Measurements from ENCODE around the gene SLC6A6. TPM values are rescaled to one million over a fixed set of nuclear protein-coding genes. Genes with fewer than 3 reads are reported as not detected.
"Not testable (repeated sequence)": the region's sequence is repeated elsewhere in the genome, so short reads cannot be mapped to it uniquely, and the experiment has no call there.

SLC6A6 gene
- total and polyA plus RNA-seq, 2 experiments from 2014 or later = 4.6 to 10.6 TPM

DNA sequence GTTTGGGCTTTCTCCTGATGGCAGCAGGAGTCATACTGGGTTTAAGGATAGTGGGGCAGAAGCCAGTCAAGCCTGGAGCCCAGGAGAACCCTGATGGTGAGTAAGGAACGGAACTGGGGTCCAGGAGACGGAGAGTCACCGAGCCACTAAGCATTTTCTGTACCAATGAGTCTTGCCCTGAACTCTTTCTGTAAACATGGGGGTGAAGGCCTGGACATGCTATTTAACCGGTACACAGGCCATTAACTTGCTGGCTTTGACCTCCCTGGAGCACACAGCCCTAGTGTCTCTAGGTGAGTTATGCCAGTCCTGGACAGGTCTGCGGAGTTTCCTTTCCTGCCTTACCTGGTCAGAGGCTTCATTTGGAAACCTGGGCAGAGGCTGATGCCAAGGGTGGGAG lies 3.9 kb downstream of the SLC6A6 start:
- no peaks in the 10 kb centered on the region for H3K9me2 ChIP-seq (ENCODE audit: insufficient read depth)
- 0 out of 2 replicates have a peak, but pooled peaks cover 4% of the 10 kb centered on the region for H3F3A ChIP-seq (ENCODE audit: insufficient read depth)
- H3K9me3 ChIP-seq (ENCODE audit: low read depth) = no peaks in the 10 kb centered on the region
- H3K27ac ChIP-seq = no peak overlapping the region
- H3K9ac ChIP-seq = no peak overlapping the region
- TF ChIP-seq EZH2 (IDR thresholded peaks at IDR 0.05; ENCODE audit: insufficient read depth, poor library complexity, severe bottlenecking) (no peak), EZH2phosphoT487 (IDR thresholded peaks at IDR 0.05; ENCODE audit: insufficient read depth, low read depth) (no peak)
- no peak overlapping the region for H3K4me2 ChIP-seq (ENCODE audit: unreplicated experiment)
- no peaks in the 10 kb centered on the region for H3K27me3 ChIP-seq (replicated peaks; ENCODE audit: insufficient read depth)
- H4K20me1 ChIP-seq (ENCODE audit: insufficient read depth) = no peaks in the 10 kb centered on the region
- no peak overlapping the region for H2AFZ ChIP-seq
- no peak for DNase-seq
- H3K79me2 ChIP-seq (ENCODE audit: insufficient read depth) = peaks cover 68% of the 10 kb centered on the region
- in situ Hi-C loops (cut with MboI) = no loop called here
- WGBS, 2 experiments (ENCODE audit: low coverage in 1 of 2, low lambda C conversion rate in 2 of 2, missing lambda C conversion rate in 2 of 2) = 80 to 100% methylated on average over 4 to 5 of the region's 5 CpGs
- H3K36me3 ChIP-seq (ENCODE audit: low read depth) = no peaks in the 10 kb centered on the region
- H3K4me3 ChIP-seq = no peak overlapping the region
- peaks cover 23% of the 10 kb centered on the region for H3K4me1 ChIP-seq (ENCODE audit: insufficient read depth)

DNA sequence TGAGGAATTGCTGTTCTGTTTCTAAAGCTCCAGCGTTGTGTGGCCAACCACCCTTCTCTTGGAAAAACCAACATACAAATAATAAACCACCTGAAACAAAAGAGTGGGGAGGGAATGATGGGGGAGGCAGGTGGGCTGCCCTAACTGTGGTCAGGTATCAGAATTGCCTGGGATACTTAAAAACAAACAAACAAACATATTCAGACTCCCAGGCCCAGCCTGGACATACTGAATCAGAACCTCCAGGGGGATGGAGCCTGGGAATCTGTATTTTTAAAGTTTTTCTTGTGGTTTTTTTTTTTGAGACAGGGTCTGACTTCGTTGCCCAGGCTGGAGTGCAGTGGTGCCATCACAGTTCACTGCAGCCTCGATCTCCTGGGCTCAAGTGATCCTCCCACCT lies 4.4 kb downstream of the SLC6A6 start:
- Histone ChIP-seq H3K4me2 (ENCODE audit: unreplicated experiment) (no peak overlapping the region), H3K79me2 (ENCODE audit: insufficient read depth) (peaks cover 73% of the 10 kb centered on the region), H3K4me1 (ENCODE audit: insufficient read depth) (peaks cover 23% of the 10 kb centered on the region), H4K20me1 (ENCODE audit: insufficient read depth) (no peaks in the 10 kb centered on the region), H3K9me2 (ENCODE audit: insufficient read depth) (no peaks in the 10 kb centered on the region), H3K36me3 (ENCODE audit: low read depth) (no peaks in the 10 kb centered on the region), H2AFZ (no peak overlapping the region), H3K9ac (no peak overlapping the region), H3K27me3 (replicated peaks; ENCODE audit: insufficient read depth) (no peaks in the 10 kb centered on the region), H3K9me3 (ENCODE audit: low read depth) (no peaks in the 10 kb centered on the region), H3K4me3 (no peak overlapping the region), H3F3A (ENCODE audit: insufficient read depth) (0 out of 2 replicates have a peak, but pooled peaks cover 4% of the 10 kb centered on the region), H3K27ac (no peak overlapping the region)
- TF ChIP-seq EZH2 (IDR thresholded peaks at IDR 0.05; ENCODE audit: insufficient read depth, poor library complexity, severe bottlenecking) (no peak), EZH2phosphoT487 (IDR thresholded peaks at IDR 0.05; ENCODE audit: insufficient read depth, low read depth) (no peak)
- WGBS, 2 experiments (ENCODE audit: low coverage in 1 of 2, low lambda C conversion rate in 2 of 2, missing lambda C conversion rate in 2 of 2) = 97 to 100% methylated on average over 3 of the region's 3 CpGs
- in situ Hi-C loops (cut with MboI) = no loop called here
- no peak for DNase-seq

DNA sequence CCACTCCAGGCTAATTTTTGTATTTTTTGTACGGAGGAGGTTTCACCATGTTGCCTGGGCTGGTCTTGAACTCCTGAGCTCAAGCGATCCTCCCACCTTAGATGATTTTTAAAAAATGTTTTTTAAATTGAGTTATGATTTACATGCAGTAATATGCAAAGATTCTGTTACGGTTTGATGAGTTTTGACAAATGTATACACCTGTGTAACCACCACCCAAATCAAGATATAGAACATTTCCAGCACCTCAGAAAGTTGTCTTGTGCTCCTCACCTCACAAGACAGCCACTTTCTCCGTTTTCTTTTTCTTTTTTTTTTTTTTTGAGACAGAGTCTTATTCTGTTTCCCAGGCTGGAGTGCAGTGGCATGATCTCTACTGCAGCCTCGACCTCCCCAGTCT lies 4.8 kb downstream of the SLC6A6 start:
- Histone ChIP-seq H3K27ac (no peak overlapping the region), H3K9me2 (ENCODE audit: insufficient read depth) (no peaks in the 10 kb centered on the region), H4K20me1 (ENCODE audit: insufficient read depth) (no peaks in the 10 kb centered on the region), H3K4me2 (ENCODE audit: unreplicated experiment) (no peak overlapping the region), H3K4me3 (no peak overlapping the region), H3K79me2 (ENCODE audit: insufficient read depth) (peaks cover 77% of the 10 kb centered on the region), H3K9me3 (ENCODE audit: low read depth) (no peaks in the 10 kb centered on the region), H3K36me3 (ENCODE audit: low read depth) (no peaks in the 10 kb centered on the region), H2AFZ (no peak overlapping the region), H3F3A (ENCODE audit: insufficient read depth) (0 out of 2 replicates have a peak, but pooled peaks cover 4% of the 10 kb centered on the region), H3K27me3 (replicated peaks; ENCODE audit: insufficient read depth) (no peaks in the 10 kb centered on the region), H3K9ac (no peak overlapping the region), H3K4me1 (ENCODE audit: insufficient read depth) (peaks cover 23% of the 10 kb centered on the region)
- in situ Hi-C loops (cut with MboI) = no loop called here
- DNase-seq = no peak
- TF ChIP-seq EZH2phosphoT487 (IDR thresholded peaks at IDR 0.05; ENCODE audit: insufficient read depth, low read depth) (no peak), EZH2 (IDR thresholded peaks at IDR 0.05; ENCODE audit: insufficient read depth, poor library complexity, severe bottlenecking) (no peak)
- 90 to 91% methylated on average over 5 of the region's 5 CpGs for WGBS, 2 experiments (ENCODE audit: low coverage in 1 of 2, low lambda C conversion rate in 2 of 2, missing lambda C conversion rate in 2 of 2)

DNA sequence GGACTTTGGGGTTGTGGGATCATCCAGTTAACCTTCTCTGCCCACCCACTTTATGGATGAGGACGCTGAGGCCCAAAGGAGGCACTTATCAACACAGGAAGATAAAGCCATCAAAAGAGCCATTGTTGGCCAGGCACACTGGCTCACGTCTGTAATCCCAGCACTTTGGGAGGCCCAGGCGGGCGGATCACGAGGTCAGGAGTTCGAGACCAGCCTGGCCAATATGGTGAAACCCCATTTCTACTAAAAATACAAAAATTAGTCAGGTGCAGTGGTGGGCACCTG lies 7.3 kb downstream of the SLC6A6 start:
- DNase-seq; H4K20me1 ChIP-seq (ENCODE audit: insufficient read depth); H3K4me2 ChIP-seq (ENCODE audit: unreplicated experiment); H3K27ac ChIP-seq; in situ Hi-C loops (cut with MboI); H3K4me3 ChIP-seq; H3F3A ChIP-seq (ENCODE audit: insufficient read depth); H3K9ac ChIP-seq; H3K27me3 ChIP-seq (replicated peaks; ENCODE audit: insufficient read depth); H2AFZ ChIP-seq; H3K9me3 ChIP-seq (ENCODE audit: low read depth); H3K9me2 ChIP-seq (ENCODE audit: insufficient read depth); H3K36me3 ChIP-seq (ENCODE audit: low read depth): not testable (repeated sequence)
- WGBS, 2 experiments (ENCODE audit: low coverage in 1 of 2, low lambda C conversion rate in 2 of 2, missing lambda C conversion rate in 2 of 2) = 93 to 95% methylated on average over 6 of the region's 6 CpGs
- Histone ChIP-seq H3K4me1 (ENCODE audit: insufficient read depth) (peaks cover 32% of the 10 kb centered on the region), H3K79me2 (ENCODE audit: insufficient read depth) (peaks cover 75% of the 10 kb centered on the region)

DNA sequence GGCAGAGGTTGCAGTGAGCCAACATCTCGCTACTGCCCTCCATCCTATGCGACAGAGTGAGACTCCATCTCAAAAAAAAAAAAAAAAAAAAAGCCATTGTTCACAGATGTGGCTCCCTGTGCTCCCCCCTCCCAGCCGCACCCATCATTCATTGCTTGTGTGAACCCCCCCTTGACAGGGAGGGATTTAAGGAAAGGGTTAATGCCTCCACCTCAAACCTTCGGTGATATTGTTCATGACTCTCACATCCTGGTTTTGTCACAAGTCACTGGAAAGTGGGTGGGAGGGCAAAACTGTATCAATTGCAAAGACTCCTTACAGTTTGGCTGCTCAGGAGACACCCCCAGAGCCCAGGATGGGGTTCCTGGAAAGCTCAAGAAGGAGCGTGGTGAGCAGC lies 7.7 kb downstream of the SLC6A6 start:
- peaks cover 75% of the 10 kb centered on the region for H3K79me2 ChIP-seq (ENCODE audit: insufficient read depth)
- peaks cover 30% of the 10 kb centered on the region for H3K4me1 ChIP-seq (ENCODE audit: insufficient read depth)
- DNase-seq = no peak
- H3F3A ChIP-seq (ENCODE audit: insufficient read depth) = 0 out of 2 replicates have a peak, but pooled peaks cover 4% of the 10 kb centered on the region
- H3K36me3 ChIP-seq (ENCODE audit: low read depth) = no peaks in the 10 kb centered on the region
- no peak overlapping the region for H3K4me3 ChIP-seq
- TF ChIP-seq EZH2phosphoT487 (IDR thresholded peaks at IDR 0.05; ENCODE audit: insufficient read depth, low read depth) = no peak
- no peak for TF ChIP-seq EZH2 (IDR thresholded peaks at IDR 0.05; ENCODE audit: insufficient read depth, poor library complexity, severe bottlenecking)
- H2AFZ ChIP-seq = no peak overlapping the region
- WGBS, 2 experiments (ENCODE audit: low coverage in 1 of 2, low lambda C conversion rate in 2 of 2, missing lambda C conversion rate in 2 of 2) = 62 to 71% methylated on average over 5 of the region's 5 CpGs
- no peaks in the 10 kb centered on the region for H3K9me2 ChIP-seq (ENCODE audit: insufficient read depth)
- H4K20me1 ChIP-seq (ENCODE audit: insufficient read depth) = no peaks in the 10 kb centered on the region
- in situ Hi-C loops (cut with MboI) = no loop called here
- H3K9me3 ChIP-seq (ENCODE audit: low read depth) = no peaks in the 10 kb centered on the region
- peak overlapping the region; percentile 47 for H3K4me2 ChIP-seq (ENCODE audit: unreplicated experiment)
- peak overlapping the region; percentile 61 for H3K27ac ChIP-seq
- H3K9ac ChIP-seq = peak overlapping the region; percentile 62
- H3K27me3 ChIP-seq (replicated peaks; ENCODE audit: insufficient read depth) = no peaks in the 10 kb centered on the region
